22Rv1 (cell line): ENCODE data around the gene OPN3.

Source experiments
- CTCF ChIP-seq: fragments of 450-650 bp; IDR thresholded peaks from 2 replicates; pipeline ENCODE4 v1.5.1; 2017; ENCODE audit warnings: mild to moderate bottlenecking
- ZFX ChIP-seq: fragments of 450-650 bp; IDR thresholded peaks from 2 replicates; pipeline ENCODE4 v1.6.1; 2017; ENCODE audit warnings: antibody characterized with exemption, borderline replicate concordance

GRCh38 chr1:241557031-241557430, 83.1 kb downstream of the OPN3 start:
- TF ChIP-seq CTCF, result no peak
- TF ChIP-seq ZFX, result no peak
